AG04449 (cell line): ENCODE measurements around the gene AJAP1.

Experiments
- CTCF ChIA-PET: fragments of 350-600 bp; formaldehyde crosslinking; extraction: SDS; loops from one replicate; lab custom pipeline; 2021; ENCODE audit warnings: antibody characterized with exemption; lab: Yijun Ruan, JAX
- POLR2A ChIA-PET: fragments of 400-600, 350-600 bp; formaldehyde crosslinking; extraction: SDS; loops from one replicate; lab custom pipeline; 2020; ENCODE audit warnings: antibody characterized with exemption, inconsistent platforms; lab: Yijun Ruan, JAX
- DNase-seq: peaks from one replicate; pipeline ENCODE4 v3.0.0-alpha.2; 2010; ENCODE audit warnings: low read depth, low spot score
- H3K4me3 ChIP-seq: 2 replicates; pipeline ENCODE4 v1.5.1; 2011; ENCODE audit warnings: low read depth, mild to moderate bottlenecking, control low read depth, low read length
- TF ChIP-seq, protein P1 (sequence below): IDR thresholded peaks from one replicate; pipeline ENCODE4 v1.5.1; 2011; ENCODE audit warnings: mild to moderate bottlenecking, moderate library complexity, low read length, control low read depth, inconsistent platforms; ENCODE audit not compliant: insufficient read depth; ENCODE audit errors: missing control alignments

AJAP1 gene

GRCh38 chr1:4820543-4820942, 166.1 kb downstream of the AJAP1 start:
- POLR2A ChIA-PET, result no interaction called here
- TF ChIP-seq, protein P1, sequence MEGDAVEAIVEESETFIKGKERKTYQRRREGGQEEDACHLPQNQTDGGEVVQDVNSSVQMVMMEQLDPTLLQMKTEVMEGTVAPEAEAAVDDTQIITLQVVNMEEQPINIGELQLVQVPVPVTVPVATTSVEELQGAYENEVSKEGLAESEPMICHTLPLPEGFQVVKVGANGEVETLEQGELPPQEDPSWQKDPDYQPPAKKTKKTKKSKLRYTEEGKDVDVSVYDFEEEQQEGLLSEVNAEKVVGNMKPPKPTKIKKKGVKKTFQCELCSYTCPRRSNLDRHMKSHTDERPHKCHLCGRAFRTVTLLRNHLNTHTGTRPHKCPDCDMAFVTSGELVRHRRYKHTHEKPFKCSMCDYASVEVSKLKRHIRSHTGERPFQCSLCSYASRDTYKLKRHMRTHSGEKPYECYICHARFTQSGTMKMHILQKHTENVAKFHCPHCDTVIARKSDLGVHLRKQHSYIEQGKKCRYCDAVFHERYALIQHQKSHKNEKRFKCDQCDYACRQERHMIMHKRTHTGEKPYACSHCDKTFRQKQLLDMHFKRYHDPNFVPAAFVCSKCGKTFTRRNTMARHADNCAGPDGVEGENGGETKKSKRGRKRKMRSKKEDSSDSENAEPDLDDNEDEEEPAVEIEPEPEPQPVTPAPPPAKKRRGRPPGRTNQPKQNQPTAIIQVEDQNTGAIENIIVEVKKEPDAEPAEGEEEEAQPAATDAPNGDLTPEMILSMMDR, result no peak
- H3K4me3 ChIP-seq, result no peak overlapping the region
- CTCF ChIA-PET, result no interaction called here
- DNase-seq, result no peak

GRCh38 chr1:4825800-4826450, 171.5 kb downstream of the AJAP1 start:
- H3K4me3 ChIP-seq, result no peak overlapping the region

GRCh38 chr1:4830707-4831106, 176.3 kb downstream of the AJAP1 start:
- DNase-seq, result no peak
- TF ChIP-seq, protein P1, result no peak
- ChIA-PET CTCF (no interaction called here), POLR2A (no interaction called here)
- H3K4me3 ChIP-seq, result no peak overlapping the region

More at GRCh38 chr1:4825800-4826450, 171.5 kb downstream of the AJAP1 start:
- CTCF ChIA-PET, result no interaction called here
- POLR2A ChIA-PET, result no interaction called here
- TF ChIP-seq, protein P1, result peak; percentile 3
- no peak for DNase-seq

GRCh38 chr1:4836574-4836973, 182.2 kb downstream of the AJAP1 start:
- POLR2A ChIA-PET, result no interaction called here
- TF ChIP-seq, protein P1, result no peak

DNA sequence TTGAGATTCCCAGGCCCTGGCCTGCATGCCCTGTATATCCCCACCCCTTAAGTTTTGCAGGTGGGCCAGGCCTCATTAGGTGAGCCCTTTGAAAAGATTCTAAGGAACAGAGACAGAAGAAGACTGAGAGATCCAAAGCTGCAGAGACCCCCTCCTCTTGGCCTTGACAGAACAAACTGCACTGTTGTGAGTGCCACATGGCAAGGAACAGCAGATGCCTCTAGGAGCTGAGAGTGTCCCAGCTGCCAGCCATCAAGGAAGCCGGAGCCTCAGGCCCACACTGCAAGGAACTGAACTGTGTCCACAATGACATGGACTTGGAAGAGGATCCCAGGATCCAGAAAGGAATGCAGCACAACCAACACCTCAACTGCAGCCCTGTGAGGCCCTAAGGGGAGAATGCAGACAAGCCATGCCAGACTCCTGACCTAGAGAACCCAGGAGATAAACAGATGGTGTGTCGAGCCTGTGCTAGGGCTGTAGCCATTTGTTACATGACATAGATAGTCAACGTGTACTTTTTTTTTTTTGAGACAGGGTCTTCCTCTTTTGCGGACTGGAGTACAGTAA, 182.7 kb downstream of the AJAP1 start:
- ChIA-PET CTCF (no interaction called here), POLR2A (no interaction called here)
- DNase-seq, result no peak
- TF ChIP-seq, protein P1, result no peak
- H3K4me3 ChIP-seq, result no peak overlapping the region

More at GRCh38 chr1:4836574-4836973, 182.2 kb downstream of the AJAP1 start:
- H3K4me3 ChIP-seq, result no peak overlapping the region
- CTCF ChIA-PET, result no interaction called here
- no peak for DNase-seq

GRCh38 chr1:4837752-4838151, 183.3 kb downstream of the AJAP1 start:
- no peak overlapping the region for H3K4me3 ChIP-seq
- CTCF ChIA-PET, result no interaction called here
- POLR2A ChIA-PET, result no interaction called here
- DNase-seq, result no peak
- TF ChIP-seq, protein P1, result no peak
